HepG2 (cell line): ENCODE measurements around the gene PHF3. TPM values are rescaled to one million over a fixed set of nuclear protein-coding genes. Genes with fewer than 3 reads are reported as not detected.

Experiments
- ELF1 ChIP-seq: sonication (generic); formaldehyde crosslinking; IDR thresholded peaks from 2 replicates; pipeline ENCODE4 v1.4.0; 2020; ENCODE audit warnings: missing genetic modification reagents
- ETV5 ChIP-seq: IDR thresholded peaks from 2 replicates; pipeline ENCODE4 v1.6.1; 2018; ENCODE audit warnings: missing biosample characterization, missing genetic modification reagents, inconsistent platforms, borderline replicate concordance
- FOXO1 ChIP-seq: sonication (generic); formaldehyde crosslinking; IDR thresholded peaks from 2 replicates; pipeline ENCODE4 v1.4.0; 2020; ENCODE audit warnings: missing genetic modification reagents
- HDAC1 ChIP-seq: sonication (generic); formaldehyde crosslinking; IDR thresholded peaks from 2 replicates; pipeline ENCODE4 v1.5.1; 2020; ENCODE audit warnings: mild to moderate bottlenecking, missing genetic modification reagents
- HDAC2 ChIP-seq: sonication (generic); formaldehyde crosslinking; IDR thresholded peaks from 2 replicates; pipeline ENCODE4 v1.4.0; 2020; ENCODE audit warnings: missing genetic modification reagents
- HNF4A ChIP-seq: sonication (generic); formaldehyde crosslinking; IDR thresholded peaks from 2 replicates; pipeline ENCODE4 v1.4.0; 2020; ENCODE audit warnings: missing genetic modification reagents
- MEIS2 ChIP-seq: sonication (generic); formaldehyde crosslinking; IDR thresholded peaks from 2 replicates; pipeline ENCODE4 v1.9.0; 2021; ENCODE audit warnings: mild to moderate bottlenecking, missing genetic modification reagents
- NBN ChIP-seq: fragments of 450-650 bp; conservative IDR thresholded peaks from 2 replicates; pipeline ENCODE4 v1.6.1; 2017
- NR2C2 ChIP-seq: sonication (generic); formaldehyde crosslinking; IDR thresholded peaks from 2 replicates; pipeline ENCODE4 v1.4.0; 2020; ENCODE audit warnings: missing genetic modification reagents, mild to moderate bottlenecking, moderate library complexity, borderline replicate concordance
- PHF21A ChIP-seq: sonication (generic); formaldehyde crosslinking; IDR thresholded peaks from 2 replicates; pipeline ENCODE4 v1.5.0; 2020; ENCODE audit warnings: mild to moderate bottlenecking, missing genetic modification reagents
- RARA ChIP-seq: IDR thresholded peaks from 2 replicates; pipeline ENCODE4 v1.6.1; 2016; ENCODE audit warnings: missing genetic modification reagents, missing compliant biosample characterization
- SOX13 ChIP-seq, 3 experiments: fragments of 450-650 bp in 1 of 3; sonication (generic) in 1 of 3; formaldehyde crosslinking in 1 of 3; IDR thresholded peaks in 2 of 3; conservative IDR thresholded peaks in 1 of 3; 2 replicates each; pipeline versions ENCODE4 v1.5.0 to v1.6.1; 2016 to 2020; ENCODE audit warnings: antibody characterized with exemption in 1 of 3, mild to moderate bottlenecking in 1 of 3, missing compliant biosample characterization in 1 of 3, missing genetic modification reagents in 1 of 3, moderate library complexity in 1 of 3
- THAP11 ChIP-seq: IDR thresholded peaks from 2 replicates; pipeline ENCODE4 v1.6.1; 2016; ENCODE audit warnings: missing biosample characterization, missing genetic modification reagents
- polyA plus RNA-seq, 8 experiments: library from polyadenylated mRNA; depleted of rRNA in 3 of 8; stranded (reverse) in 7 of 8; unstranded in 1 of 8; fragments of >200 nt; fragmentation: Illumina TruSeq in 4 of 8; extraction: Trizol in 4 of 8; gene quantifications; 2 replicates each; pipeline versions ENCODE4 v1.2.1 to v1.2.3, GENCODE V29; 2011 to 2016; ENCODE audit warnings: low read depth in 4 of 8, missing spikeins in 1 of 8, mixed read lengths in 1 of 8; ENCODE audit not compliant: insufficient read depth in 1 of 8
- total RNA-seq, 5 experiments: library from RNA; depleted of rRNA; stranded (reverse); fragments of >200 nt; fragmentation: Illumina TruSeq; extraction: Trizol; gene quantifications; 2 replicates each; pipeline ENCODE4 v1.2.3, GENCODE V29; 2016; ENCODE audit warnings: low read depth in 1 of 5
- TF ChIP-seq, protein P1 (sequence below): sonication (generic); formaldehyde crosslinking; IDR thresholded peaks from 2 replicates; pipeline ENCODE4 v1.4.0; 2020; ENCODE audit warnings: mild to moderate bottlenecking, missing genetic modification reagents, borderline replicate concordance
- TF ChIP-seq, protein P2 (sequence below): sonication (generic); formaldehyde crosslinking; IDR thresholded peaks from 2 replicates; pipeline ENCODE4 v1.5.0; 2020; ENCODE audit warnings: mild to moderate bottlenecking, missing genetic modification reagents, borderline replicate concordance
- TF ChIP-seq, protein P3 (sequence below): sonication (generic); formaldehyde crosslinking; IDR thresholded peaks from 2 replicates; pipeline ENCODE4 v1.4.0; 2020; ENCODE audit warnings: missing genetic modification reagents

The PHF3 gene
- total and polyA plus RNA-seq, 2 of the 13 experiments (the other 11 are each of a cell fraction or from before 2014, with no cell fraction given) = 19.8 to 70.4 TPM

DNA sequence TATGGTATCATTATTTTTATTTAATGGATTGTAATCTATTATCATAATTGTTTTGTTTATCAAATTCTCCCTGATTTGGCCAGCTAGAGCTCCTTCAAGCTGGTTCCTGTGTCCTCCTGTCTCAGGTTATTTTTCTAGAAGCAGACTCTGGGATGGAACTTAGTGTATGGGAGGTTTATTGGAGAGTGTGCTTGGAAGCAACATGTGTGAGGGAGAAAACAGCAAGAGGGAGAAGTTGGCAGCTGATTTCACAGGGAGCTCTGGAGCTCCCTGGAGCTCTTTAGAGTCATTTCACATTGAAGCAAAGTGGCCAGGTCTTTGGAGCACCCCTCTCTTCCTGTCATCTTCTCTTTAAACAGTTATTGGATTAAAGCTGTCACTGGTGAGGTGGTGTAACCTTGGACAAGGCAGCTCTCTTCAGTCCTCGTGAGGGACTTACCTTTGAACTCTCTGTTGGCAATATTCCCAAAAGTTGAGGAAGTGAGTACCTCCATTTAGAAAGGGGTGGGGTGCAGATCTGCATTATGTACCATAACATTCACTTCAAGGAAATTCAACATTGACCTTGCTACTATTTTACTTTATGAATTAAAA is 103.6 kb downstream of the PHF3 start (continued):
- TF ChIP-seq, protein P1, sequence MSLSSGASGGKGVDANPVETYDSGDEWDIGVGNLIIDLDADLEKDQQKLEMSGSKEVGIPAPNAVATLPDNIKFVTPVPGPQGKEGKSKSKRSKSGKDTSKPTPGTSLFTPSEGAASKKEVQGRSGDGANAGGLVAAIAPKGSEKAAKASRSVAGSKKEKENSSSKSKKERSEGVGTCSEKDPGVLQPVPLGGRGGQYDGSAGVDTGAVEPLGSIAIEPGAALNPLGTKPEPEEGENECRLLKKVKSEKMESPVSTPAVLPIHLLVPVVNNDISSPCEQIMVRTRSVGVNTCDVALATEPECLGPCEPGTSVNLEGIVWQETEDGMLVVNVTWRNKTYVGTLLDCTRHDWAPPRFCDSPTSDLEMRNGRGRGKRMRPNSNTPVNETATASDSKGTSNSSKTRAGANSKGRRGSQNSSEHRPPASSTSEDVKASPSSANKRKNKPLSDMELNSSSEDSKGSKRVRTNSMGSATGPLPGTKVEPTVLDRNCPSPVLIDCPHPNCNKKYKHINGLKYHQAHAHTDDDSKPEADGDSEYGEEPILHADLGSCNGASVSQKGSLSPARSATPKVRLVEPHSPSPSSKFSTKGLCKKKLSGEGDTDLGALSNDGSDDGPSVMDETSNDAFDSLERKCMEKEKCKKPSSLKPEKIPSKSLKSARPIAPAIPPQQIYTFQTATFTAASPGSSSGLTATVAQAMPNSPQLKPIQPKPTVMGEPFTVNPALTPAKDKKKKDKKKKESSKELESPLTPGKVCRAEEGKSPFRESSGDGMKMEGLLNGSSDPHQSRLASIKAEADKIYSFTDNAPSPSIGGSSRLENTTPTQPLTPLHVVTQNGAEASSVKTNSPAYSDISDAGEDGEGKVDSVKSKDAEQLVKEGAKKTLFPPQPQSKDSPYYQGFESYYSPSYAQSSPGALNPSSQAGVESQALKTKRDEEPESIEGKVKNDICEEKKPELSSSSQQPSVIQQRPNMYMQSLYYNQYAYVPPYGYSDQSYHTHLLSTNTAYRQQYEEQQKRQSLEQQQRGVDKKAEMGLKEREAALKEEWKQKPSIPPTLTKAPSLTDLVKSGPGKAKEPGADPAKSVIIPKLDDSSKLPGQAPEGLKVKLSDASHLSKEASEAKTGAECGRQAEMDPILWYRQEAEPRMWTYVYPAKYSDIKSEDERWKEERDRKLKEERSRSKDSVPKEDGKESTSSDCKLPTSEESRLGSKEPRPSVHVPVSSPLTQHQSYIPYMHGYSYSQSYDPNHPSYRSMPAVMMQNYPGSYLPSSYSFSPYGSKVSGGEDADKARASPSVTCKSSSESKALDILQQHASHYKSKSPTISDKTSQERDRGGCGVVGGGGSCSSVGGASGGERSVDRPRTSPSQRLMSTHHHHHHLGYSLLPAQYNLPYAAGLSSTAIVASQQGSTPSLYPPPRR (CRISPR knock-in tag) = peak; percentile 31; the same call in 1 of the 2 replicates
- TF ChIP-seq, protein P2, sequence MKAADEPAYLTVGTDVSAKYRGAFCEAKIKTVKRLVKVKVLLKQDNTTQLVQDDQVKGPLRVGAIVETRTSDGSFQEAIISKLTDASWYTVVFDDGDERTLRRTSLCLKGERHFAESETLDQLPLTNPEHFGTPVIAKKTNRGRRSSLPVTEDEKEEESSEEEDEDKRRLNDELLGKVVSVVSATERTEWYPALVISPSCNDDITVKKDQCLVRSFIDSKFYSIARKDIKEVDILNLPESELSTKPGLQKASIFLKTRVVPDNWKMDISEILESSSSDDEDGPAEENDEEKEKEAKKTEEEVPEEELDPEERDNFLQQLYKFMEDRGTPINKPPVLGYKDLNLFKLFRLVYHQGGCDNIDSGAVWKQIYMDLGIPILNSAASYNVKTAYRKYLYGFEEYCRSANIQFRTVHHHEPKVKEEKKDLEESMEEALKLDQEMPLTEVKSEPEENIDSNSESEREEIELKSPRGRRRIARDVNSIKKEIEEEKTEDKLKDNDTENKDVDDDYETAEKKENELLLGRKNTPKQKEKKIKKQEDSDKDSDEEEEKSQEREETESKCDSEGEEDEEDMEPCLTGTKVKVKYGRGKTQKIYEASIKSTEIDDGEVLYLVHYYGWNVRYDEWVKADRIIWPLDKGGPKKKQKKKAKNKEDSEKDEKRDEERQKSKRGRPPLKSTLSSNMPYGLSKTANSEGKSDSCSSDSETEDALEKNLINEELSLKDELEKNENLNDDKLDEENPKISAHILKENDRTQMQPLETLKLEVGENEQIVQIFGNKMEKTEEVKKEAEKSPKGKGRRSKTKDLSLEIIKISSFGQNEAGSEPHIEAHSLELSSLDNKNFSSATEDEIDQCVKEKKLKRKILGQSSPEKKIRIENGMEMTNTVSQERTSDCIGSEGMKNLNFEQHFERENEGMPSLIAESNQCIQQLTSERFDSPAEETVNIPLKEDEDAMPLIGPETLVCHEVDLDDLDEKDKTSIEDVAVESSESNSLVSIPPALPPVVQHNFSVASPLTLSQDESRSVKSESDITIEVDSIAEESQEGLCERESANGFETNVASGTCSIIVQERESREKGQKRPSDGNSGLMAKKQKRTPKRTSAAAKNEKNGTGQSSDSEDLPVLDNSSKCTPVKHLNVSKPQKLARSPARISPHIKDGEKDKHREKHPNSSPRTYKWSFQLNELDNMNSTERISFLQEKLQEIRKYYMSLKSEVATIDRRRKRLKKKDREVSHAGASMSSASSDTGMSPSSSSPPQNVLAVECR = peak; percentile 22; the same call in 1 of the 2 replicates
- peak; percentile 39; the same call in 1 of the 2 replicates for TF ChIP-seq HDAC2 (CRISPR knock-in tag)
- TF ChIP-seq HNF4A = peak; percentile 85
- peak; percentile 28; the same call in 1 of the 2 replicates for TF ChIP-seq ETV5 (CRISPR knock-in tag)
- peak; percentile 64 for TF ChIP-seq RARA
- TF ChIP-seq, protein P3, sequence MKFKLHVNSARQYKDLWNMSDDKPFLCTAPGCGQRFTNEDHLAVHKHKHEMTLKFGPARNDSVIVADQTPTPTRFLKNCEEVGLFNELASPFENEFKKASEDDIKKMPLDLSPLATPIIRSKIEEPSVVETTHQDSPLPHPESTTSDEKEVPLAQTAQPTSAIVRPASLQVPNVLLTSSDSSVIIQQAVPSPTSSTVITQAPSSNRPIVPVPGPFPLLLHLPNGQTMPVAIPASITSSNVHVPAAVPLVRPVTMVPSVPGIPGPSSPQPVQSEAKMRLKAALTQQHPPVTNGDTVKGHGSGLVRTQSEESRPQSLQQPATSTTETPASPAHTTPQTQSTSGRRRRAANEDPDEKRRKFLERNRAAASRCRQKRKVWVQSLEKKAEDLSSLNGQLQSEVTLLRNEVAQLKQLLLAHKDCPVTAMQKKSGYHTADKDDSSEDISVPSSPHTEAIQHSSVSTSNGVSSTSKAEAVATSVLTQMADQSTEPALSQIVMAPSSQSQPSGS (CRISPR knock-in tag) = no peak
- no peak for TF ChIP-seq SOX13 (IDR thresholded peaks at IDR 0.05)
- peak in 1 of 2 experiments; percentile 51; a peak in 1 of 4 replicates for TF ChIP-seq SOX13 (CRISPR knock-in tag; conservative IDR thresholded peaks at IDR 0.05 in 1 of 2, IDR thresholded peaks at IDR 0.05 in 1 of 2)
- no peak for TF ChIP-seq HDAC1 (CRISPR knock-in tag)
- TF ChIP-seq PHF21A (CRISPR knock-in tag) = 0 out of 2 replicates have a peak, but pooled peaks have one; percentile 18
- TF ChIP-seq NBN = no peak
- 0 out of 2 replicates have a peak, but pooled peaks have one; percentile 61 for TF ChIP-seq MEIS2
- TF ChIP-seq NR2C2 (CRISPR knock-in tag) = peak; percentile 54; the same call in 1 of the 2 replicates
- TF ChIP-seq ELF1 (CRISPR knock-in tag) = peak; percentile 54; the same call in 1 of the 2 replicates
- 0 out of 2 replicates have a peak, but pooled peaks have one; percentile 27 for TF ChIP-seq THAP11 (CRISPR knock-in tag)
- peak; percentile 22; the same call in 1 of the 2 replicates for TF ChIP-seq FOXO1 (CRISPR knock-in tag)
